Subcutaneous abdominal adipose tissue (tissue), 5 donors: ENCODE data around the gene PIGH.

Experiments
- H3K27ac ChIP-seq: one replicate; pipeline ENCODE4 v1.7.0; 2013; ENCODE audit warnings: low read depth, mild to moderate bottlenecking, inconsistent platforms, low read length, moderate library complexity
- H3K27me3 ChIP-seq, 5 donors: one replicate each; pipeline ENCODE4 v1.7.0; 2013; ENCODE audit warnings: low read length in 5 of 5, inconsistent platforms in 1 of 5; ENCODE audit not compliant: control insufficient read depth in 5 of 5, insufficient read depth in 4 of 5
- H3K36me3 ChIP-seq, 5 donors: one replicate each; pipeline ENCODE4 v1.7.0; 2013; ENCODE audit warnings: low read length in 5 of 5; ENCODE audit not compliant: control insufficient read depth in 5 of 5, insufficient read depth in 5 of 5
- H3K4me1 ChIP-seq, 5 donors: one replicate each; pipeline ENCODE4 v1.7.0; 2013; ENCODE audit warnings: low read length in 5 of 5, mild to moderate bottlenecking in 3 of 5, moderate library complexity in 1 of 5; ENCODE audit not compliant: control insufficient read depth in 5 of 5, insufficient read depth in 5 of 5
- H3K4me3 ChIP-seq, 5 donors: one replicate each; pipeline ENCODE4 v1.7.0; 2013; ENCODE audit warnings: low read length in 5 of 5, low read depth in 1 of 5
- H3K9ac ChIP-seq, 5 donors: one replicate each; pipeline ENCODE4 v1.7.0; 2013; ENCODE audit warnings: low read length in 5 of 5, mild to moderate bottlenecking in 4 of 5, moderate library complexity in 3 of 5
- H3K9me3 ChIP-seq, 5 donors: one replicate each; pipeline ENCODE4 v1.7.0; 2013; ENCODE audit warnings: low read length in 5 of 5; ENCODE audit not compliant: control insufficient read depth in 5 of 5
- donor health status: healthy.
- donor health status: healthy.
- donor health status: healthy.
- donor health status: healthy.
- donor health status: healthy.

The PIGH gene

GRCh38 chr14:67569651-67570290 lies 30.3 kb downstream of the PIGH start:
- no peaks in the 10 kb centered on the region for H3K27me3 ChIP-seq
- H3K27ac ChIP-seq = no peak overlapping the region
- H3K36me3 ChIP-seq = peaks cover 0 to 4% (median 0%) of the 10 kb centered on the region in 5 donors
- no peaks in the 10 kb centered on the region for H3K9me3 ChIP-seq
- H3K4me3 ChIP-seq = no peak overlapping the region
- H3K9ac ChIP-seq = no peak overlapping the region
- H3K4me1 ChIP-seq = peaks cover 0 to 32% (median 12%) of the 10 kb centered on the region in 5 donors

- Histone ChIP-seq H3K9me3 (no peaks in the 10 kb centered on the region), H3K27me3 (no peaks in the 10 kb centered on the region), H3K4me3 (no peak overlapping the region), H3K9ac (no peak overlapping the region), H3K27ac (no peak overlapping the region), H3K36me3 (peaks cover 0 to under 1% (median 0%) of the 10 kb centered on the region in 5 donors), H3K4me1 (peaks cover 0 to 32% (median 12%) of the 10 kb centered on the region in 5 donors)
Measured at GRCh38 chr14:67569011-67569650, 30.9 kb downstream of the PIGH start.

GRCh38 chr14:67567654-67568053 lies 32.4 kb downstream of the PIGH start:
- Histone ChIP-seq H3K4me3 (no peak overlapping the region), H3K27ac (peak overlapping the region; percentile 52), H3K9ac (no peak overlapping the region), H3K27me3 (no peaks in the 10 kb centered on the region), H3K4me1 (peaks cover 0 to 32% (median 12%) of the 10 kb centered on the region in 5 donors), H3K9me3 (no peaks in the 10 kb centered on the region), H3K36me3 (peaks cover 0 to 3% (median 3%) of the 10 kb centered on the region in 5 donors)

- H3K4me1 ChIP-seq = peaks cover 0 to 32% (median 12%) of the 10 kb centered on the region in 5 donors
- H3K27ac ChIP-seq = peak overlapping the region; percentile 52
- H3K4me3 ChIP-seq = no peak overlapping the region
- H3K27me3 ChIP-seq = no peaks in the 10 kb centered on the region
- H3K9ac ChIP-seq = peak overlapping the region in 1 of 5 donors; percentile 3
- peaks cover 0 to 6% (median 4%) of the 10 kb centered on the region in 5 donors for H3K36me3 ChIP-seq
- H3K9me3 ChIP-seq = no peaks in the 10 kb centered on the region
Measured at GRCh38 chr14:67566908-67567307, 33.2 kb downstream of the PIGH start.

- H3K27me3 ChIP-seq = no peaks in the 10 kb centered on the region
- H3K9ac ChIP-seq = no peak overlapping the region
- no peak overlapping the region for H3K4me3 ChIP-seq
- H3K36me3 ChIP-seq = peaks cover 0 to 8% (median 4%) of the 10 kb centered on the region in 5 donors
- H3K4me1 ChIP-seq = peaks cover 0 to 29% (median 12%) of the 10 kb centered on the region in 5 donors
- H3K9me3 ChIP-seq = no peaks in the 10 kb centered on the region
- no peak overlapping the region for H3K27ac ChIP-seq
Measured at GRCh38 chr14:67564236-67564635, 35.8 kb downstream of the PIGH start.

GRCh38 chr14:67562776-67563150 lies 37.3 kb downstream of the PIGH start:
- Histone ChIP-seq H3K9ac (no peak overlapping the region), H3K4me3 (no peak overlapping the region), H3K9me3 (no peaks in the 10 kb centered on the region), H3K4me1 (peaks cover 0 to 25% (median 12%) of the 10 kb centered on the region in 5 donors), H3K27me3 (no peaks in the 10 kb centered on the region), H3K36me3 (peaks cover 0 to 8% (median 4%) of the 10 kb centered on the region in 5 donors), H3K27ac (no peak overlapping the region)

GRCh38 chr14:67562025-67562775 lies 37.9 kb downstream of the PIGH start:
- H3K9me3 ChIP-seq = no peaks in the 10 kb centered on the region
- no peak overlapping the region for H3K9ac ChIP-seq
- H3K36me3 ChIP-seq = peaks cover 0 to 8% (median 4%) of the 10 kb centered on the region in 5 donors
- H3K27me3 ChIP-seq = no peaks in the 10 kb centered on the region
- no peak overlapping the region for H3K4me3 ChIP-seq
- H3K4me1 ChIP-seq = peaks cover 0 to 20% (median 8%) of the 10 kb centered on the region in 5 donors
- no peak overlapping the region for H3K27ac ChIP-seq

GRCh38 chr14:67559639-67560038 lies 40.4 kb downstream of the PIGH start:
- Histone ChIP-seq H3K9ac (no peak overlapping the region), H3K9me3 (no peaks in the 10 kb centered on the region), H3K36me3 (peaks cover 0 to 8% (median 4%) of the 10 kb centered on the region in 5 donors), H3K4me1 (peaks cover 0 to 3% (median 0%) of the 10 kb centered on the region in 5 donors), H3K27me3 (no peaks in the 10 kb centered on the region), H3K27ac (no peak overlapping the region), H3K4me3 (no peak overlapping the region)

GRCh38 chr14:67557656-67558055 lies 42.4 kb downstream of the PIGH start:
- H3K9me3 ChIP-seq = no peaks in the 10 kb centered on the region
- H3K36me3 ChIP-seq = peaks cover 0 to 5% (median 3%) of the 10 kb centered on the region in 5 donors
- no peak overlapping the region for H3K9ac ChIP-seq
- peaks cover 0 to 5% (median 0%) of the 10 kb centered on the region in 5 donors for H3K4me1 ChIP-seq
- H3K27ac ChIP-seq = no peak overlapping the region
- H3K4me3 ChIP-seq = no peak overlapping the region
- H3K27me3 ChIP-seq = no peaks in the 10 kb centered on the region

GRCh38 chr14:67557118-67557517 lies 43.0 kb downstream of the PIGH start:
- no peak overlapping the region for H3K27ac ChIP-seq
- peaks cover 0 to 3% (median 0%) of the 10 kb centered on the region in 5 donors for H3K36me3 ChIP-seq
- H3K27me3 ChIP-seq = no peaks in the 10 kb centered on the region
- peaks cover 0 to 5% (median 0%) of the 10 kb centered on the region in 5 donors for H3K4me1 ChIP-seq
- no peak overlapping the region for H3K4me3 ChIP-seq
- no peak overlapping the region for H3K9ac ChIP-seq
- no peaks in the 10 kb centered on the region for H3K9me3 ChIP-seq
